ENCODE results near the gene RPS6KA2.

The RPS6KA2 gene

GRCh38 chr6:166615059-166615770 is 11.8 kb downstream of the RPS6KA2 start:
- no peak for DNase-seq (ENCODE audit: low read depth in 2 of 2)

- DNase-seq (ENCODE audit: low read depth in 2 of 2), result no peak
Observed at GRCh38 chr6:166614589-166614988, 12.5 kb downstream of the RPS6KA2 start.

- no peak for DNase-seq (ENCODE audit: low read depth in 2 of 2)
Observed at GRCh38 chr6:166614171-166614583, 12.9 kb downstream of the RPS6KA2 start.

DNA sequence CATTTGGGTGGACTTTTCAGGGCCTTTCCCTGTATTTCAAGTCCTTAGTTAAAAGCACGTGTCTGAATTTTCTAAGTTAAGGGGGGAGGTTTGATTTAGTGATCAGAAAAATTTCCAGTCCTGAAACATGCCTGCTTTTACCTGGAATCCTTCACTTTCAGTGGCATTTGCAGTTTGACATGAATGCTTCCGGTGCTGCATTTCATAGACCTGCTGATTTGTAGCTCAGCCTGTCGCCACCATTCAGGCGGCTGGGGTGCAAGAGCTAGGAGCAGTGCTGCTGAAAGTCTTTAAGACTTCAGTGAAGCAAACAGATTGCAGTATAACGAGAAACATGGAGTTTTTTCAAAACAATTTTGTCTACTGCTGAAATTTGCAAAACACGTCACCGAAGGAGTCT is 14.0 kb downstream of the RPS6KA2 start:
- DNase-seq (ENCODE audit: low read depth in 2 of 2), result no peak

- DNase-seq (ENCODE audit: low read depth in 2 of 2), result no peak
Observed at GRCh38 chr6:166612471-166612881, 14.6 kb downstream of the RPS6KA2 start.

GRCh38 chr6:166611631-166612030 is 15.4 kb downstream of the RPS6KA2 start:
- no peak for DNase-seq (ENCODE audit: low read depth in 2 of 2)

DNA sequence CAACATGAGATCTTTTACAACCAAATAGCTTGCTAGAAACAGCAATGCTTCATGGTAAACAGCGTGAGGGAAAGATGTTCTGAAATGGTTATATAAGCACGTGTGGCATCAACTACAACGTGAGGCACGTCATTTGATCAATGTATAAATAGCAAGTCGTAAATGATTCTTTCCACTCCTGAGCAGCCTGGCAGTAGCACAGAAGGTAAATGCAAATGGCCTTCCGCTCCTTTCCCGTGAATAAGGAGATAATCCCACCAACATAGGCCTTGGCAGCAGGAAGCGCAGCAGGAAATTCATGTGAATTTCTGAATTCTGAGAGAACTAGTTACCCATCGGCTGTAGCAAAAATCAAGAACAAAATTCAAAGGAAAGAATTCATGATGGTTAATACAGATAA is 17.0 kb downstream of the RPS6KA2 start:
- DNase-seq (ENCODE audit: low read depth in 2 of 2), result no peak

GRCh38 chr6:166608774-166609173 is 18.3 kb downstream of the RPS6KA2 start:
- DNase-seq (ENCODE audit: low read depth in 2 of 2), result no peak

- no peak for DNase-seq (ENCODE audit: low read depth in 2 of 2)
Observed at GRCh38 chr6:166605752-166606151, 21.3 kb downstream of the RPS6KA2 start.

- DNase-seq (ENCODE audit: low read depth in 2 of 2), result no peak
Observed at GRCh38 chr6:166604911-166605310, 22.1 kb downstream of the RPS6KA2 start.

GRCh38 chr6:166604328-166604727 is 22.7 kb downstream of the RPS6KA2 start:
- DNase-seq (ENCODE audit: low read depth in 2 of 2), result no peak

DNA sequence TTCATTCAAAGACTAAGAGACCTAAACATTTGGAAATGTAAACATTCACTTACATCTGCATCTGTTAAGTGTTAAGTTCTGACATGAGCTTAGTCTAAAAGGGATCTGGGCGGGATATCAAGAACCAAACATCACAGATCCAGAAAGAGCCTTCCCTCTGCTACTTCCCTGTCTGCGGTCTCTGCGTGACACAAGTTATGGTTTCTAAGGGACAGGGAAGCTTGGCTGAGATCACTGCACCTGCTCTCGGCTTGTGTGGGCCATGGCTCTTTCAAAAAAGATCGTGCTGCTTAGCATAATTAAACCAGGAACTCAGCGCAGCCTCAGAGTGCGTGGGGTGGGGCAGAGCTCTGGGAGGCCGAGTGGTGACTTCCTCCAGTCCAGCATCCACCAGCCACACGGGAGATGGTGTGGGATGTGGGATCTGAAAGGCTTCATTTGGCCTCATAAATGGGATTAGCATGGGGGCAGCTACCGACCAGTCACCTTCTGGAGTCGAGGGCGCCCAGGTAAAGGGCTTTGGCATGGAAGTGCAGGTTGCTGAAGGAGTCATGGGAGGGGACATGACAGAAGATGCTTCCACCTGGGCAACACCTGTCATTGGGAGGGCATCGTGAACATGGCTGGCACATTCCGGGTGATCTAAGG is 23.9 kb downstream of the RPS6KA2 start:
- no peak for DNase-seq (ENCODE audit: low read depth in 2 of 2)

DNA sequence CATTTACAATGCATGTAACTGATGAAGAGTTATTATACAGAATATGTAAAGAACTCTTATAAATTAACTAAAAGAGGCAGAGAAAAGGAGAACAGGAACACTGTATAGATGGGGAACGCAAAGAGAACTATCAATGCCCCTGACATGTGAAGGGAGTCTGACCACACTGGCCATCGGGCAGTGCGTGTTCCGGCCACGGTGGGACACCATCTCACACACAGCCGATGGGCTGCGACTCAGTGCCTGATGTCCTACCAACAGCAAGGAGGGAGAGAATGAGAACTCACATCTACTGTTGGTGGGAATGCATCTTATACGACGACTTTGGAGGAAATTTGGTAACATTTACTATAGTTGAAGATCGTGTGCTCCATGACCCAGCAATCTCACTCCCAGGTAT is 25.1 kb downstream of the RPS6KA2 start:
- no peak for DNase-seq (ENCODE audit: low read depth in 2 of 2)

GRCh38 chr6:166600931-166601330 is 26.1 kb downstream of the RPS6KA2 start:
- DNase-seq (ENCODE audit: low read depth in 2 of 2), result no peak

DNA sequence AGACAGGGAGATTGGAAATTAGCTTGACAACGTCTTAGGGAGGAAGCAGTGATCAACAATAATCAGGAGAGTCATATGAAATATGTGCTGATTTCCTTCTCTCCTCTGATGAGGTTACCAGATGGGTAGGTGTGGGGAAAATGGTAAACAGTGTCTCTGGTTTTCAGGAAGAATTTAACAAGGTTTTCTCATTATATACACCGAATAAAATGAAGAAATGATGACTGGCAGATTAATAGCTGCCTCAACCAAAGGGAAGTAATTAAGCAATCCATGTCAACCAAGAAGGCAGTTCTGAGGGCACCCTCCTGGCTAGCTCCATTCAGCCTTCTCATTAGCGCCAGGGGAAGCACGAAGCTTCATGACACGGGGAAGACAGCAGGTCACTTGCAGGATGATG is 27.8 kb downstream of the RPS6KA2 start:
- DNase-seq (ENCODE audit: low read depth in 2 of 2), result no peak

GRCh38 chr6:166598441-166599138 is 28.5 kb downstream of the RPS6KA2 start:
- no peak for DNase-seq (ENCODE audit: low read depth in 2 of 2)

GRCh38 chr6:166597711-166598440 is 29.2 kb downstream of the RPS6KA2 start:
- DNase-seq (ENCODE audit: low read depth in 2 of 2), result no peak

DNA sequence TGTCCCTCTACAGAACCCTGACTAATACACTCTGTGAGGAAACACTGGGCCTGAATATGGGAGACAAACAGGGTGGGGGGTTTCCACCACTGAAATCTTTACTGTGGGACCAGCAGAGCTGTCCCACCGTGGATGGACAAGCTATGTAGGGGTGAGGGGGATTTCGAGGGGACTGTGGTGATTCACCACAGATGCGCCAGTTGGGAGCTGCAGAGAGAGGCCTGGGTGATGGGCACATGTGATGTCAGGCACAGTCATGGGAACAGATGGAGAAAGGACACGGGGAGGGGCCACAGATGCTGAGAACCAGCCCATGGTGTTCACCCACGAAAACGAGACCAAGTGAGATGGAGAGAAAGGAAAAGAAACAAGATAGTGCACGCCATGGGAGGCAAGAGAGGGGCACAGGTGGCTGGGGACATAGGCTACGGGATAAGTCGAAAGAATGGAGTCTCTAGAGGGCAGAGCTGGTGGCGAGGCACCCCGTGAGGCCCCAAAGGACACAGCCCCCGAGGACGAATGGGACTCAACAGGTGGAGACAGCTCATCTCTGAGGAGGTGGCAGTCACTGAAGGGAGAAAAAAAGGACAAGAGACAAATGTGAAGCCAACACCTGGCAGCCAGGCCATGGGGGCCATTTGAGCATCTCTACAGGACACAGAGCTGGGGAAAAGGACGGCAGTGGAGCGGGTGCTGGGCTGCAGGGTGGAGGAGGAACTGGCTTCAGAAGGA is 30.1 kb downstream of the RPS6KA2 start:
- DNase-seq (ENCODE audit: low read depth in 2 of 2), result no peak

- no peak for DNase-seq (ENCODE audit: low read depth in 2 of 2)
Observed at GRCh38 chr6:166595949-166596348, 31.1 kb downstream of the RPS6KA2 start.

DNA sequence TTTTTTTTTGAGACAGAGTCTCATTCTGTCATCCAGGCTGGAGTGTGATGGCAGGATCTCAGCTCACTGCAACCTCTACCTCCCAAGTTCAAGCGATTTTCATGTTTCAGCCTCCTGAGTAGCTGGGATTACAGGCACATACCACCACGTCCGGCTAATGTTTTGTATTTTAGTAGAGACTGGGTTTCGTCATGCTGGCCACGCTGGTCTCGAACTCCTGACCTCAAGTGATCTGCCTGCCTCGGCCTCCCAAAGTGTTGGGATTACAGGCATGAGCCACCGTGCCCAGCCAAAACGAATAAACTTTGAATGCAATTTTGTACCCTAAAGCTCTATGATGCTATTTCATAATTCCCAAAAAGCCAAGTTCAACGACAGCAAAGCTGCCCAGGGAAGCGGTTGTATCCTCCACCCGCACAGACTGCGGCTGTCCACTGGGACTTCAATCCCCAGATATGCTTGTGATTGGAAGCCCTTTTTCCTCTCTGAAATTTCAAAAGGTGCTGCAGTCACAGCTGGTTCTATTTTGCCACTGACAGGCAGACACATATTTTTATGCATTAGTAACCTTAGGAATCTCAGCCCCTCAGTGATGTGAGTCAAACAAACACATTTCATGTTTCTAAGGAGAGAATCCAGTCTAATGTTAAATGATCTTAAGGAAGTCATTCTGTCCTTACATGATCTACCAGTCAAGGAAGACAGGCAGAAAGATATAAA is 31.8 kb downstream of the RPS6KA2 start:
- no peak for DNase-seq (ENCODE audit: low read depth in 2 of 2)

DNA sequence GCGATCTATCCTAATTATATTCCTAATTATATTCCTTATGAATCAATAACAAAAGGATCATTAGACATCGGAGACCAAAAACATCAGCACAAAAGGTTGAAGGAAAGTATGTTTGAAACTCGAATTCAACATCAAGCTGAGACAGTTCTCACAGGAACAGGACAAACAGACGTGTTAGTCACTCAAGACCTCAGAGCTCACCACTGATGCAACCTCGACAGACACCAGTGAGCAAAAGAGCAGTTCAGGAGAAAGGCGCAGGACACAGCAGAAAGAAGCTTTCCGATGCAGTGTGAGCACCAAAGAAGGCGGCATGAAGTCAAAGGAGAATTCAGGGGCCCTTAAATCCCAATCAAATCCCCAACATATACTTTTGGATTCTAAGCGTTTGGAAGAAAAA is 34.2 kb downstream of the RPS6KA2 start:
- DNase-seq (ENCODE audit: low read depth in 2 of 2), result no peak
